ENCODE results near the gene AMY2B.
"Not testable (repeated sequence)": the region's sequence is repeated elsewhere in the genome, so short reads cannot be mapped to it uniquely, and the experiment has no call there.

DNA sequence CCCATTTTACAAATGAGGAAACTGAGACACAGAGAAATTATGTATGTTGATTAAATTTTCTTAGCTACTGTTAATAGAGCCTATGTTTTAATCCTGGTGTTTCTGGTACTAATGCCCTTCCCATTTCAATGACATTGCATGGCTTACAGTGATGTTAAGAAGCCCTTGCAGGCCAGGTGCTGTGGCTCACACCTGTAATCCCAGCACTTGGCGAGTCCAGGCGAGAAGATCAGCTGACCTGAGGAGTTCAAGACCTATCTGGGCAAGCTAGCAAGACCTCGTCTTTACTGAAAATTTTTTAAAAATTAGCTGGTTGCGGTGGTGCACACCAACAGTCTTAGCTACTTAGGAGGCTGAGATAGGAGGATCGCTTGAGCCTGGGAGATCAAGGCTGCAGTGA, 5.4 kb downstream of the AMY2B start:
- not testable (repeated sequence) for TF ChIP-seq POLR2A (IDR thresholded peaks at IDR 0.05; ENCODE audit: low read depth, low read length); TAF1 (IDR thresholded peaks at IDR 0.05; ENCODE audit: borderline replicate concordance, low read depth, low read length)
